Measurements from ENCODE around the gene KMT5B.

The KMT5B gene

GRCh38 chr11:68215524-68216170, 2.6 kb upstream of the KMT5B start:
- DNase-seq = no peak

GRCh38 chr11:68215087-68215445, 2.0 kb upstream of the KMT5B start:
- no peak for DNase-seq

GRCh38 chr11:68214173-68215086, 1.3 kb upstream of the KMT5B start:
- DNase-seq = no peak

- DNase-seq = peak; percentile 78
Observed at GRCh38 chr11:68213555-68214172, 568 bp upstream of the KMT5B start.

- DNase-seq = no peak
Observed at GRCh38 chr11:68212421-68213134, 518 bp downstream of the KMT5B start.

GRCh38 chr11:68211546-68211945, 1.6 kb downstream of the KMT5B start:
- no peak for DNase-seq

- no peak for DNase-seq
Observed at GRCh38 chr11:68206211-68206610, 6.9 kb downstream of the KMT5B start.

- DNase-seq = no peak
Observed at GRCh38 chr11:68204402-68204801, 8.7 kb downstream of the KMT5B start.

- no peak for DNase-seq
Observed at GRCh38 chr11:68202165-68202564, 10.9 kb downstream of the KMT5B start.

GRCh38 chr11:68201492-68201891, 11.6 kb downstream of the KMT5B start:
- DNase-seq = no peak

GRCh38 chr11:68200639-68201038, 12.5 kb downstream of the KMT5B start:
- no peak for DNase-seq

- no peak for DNase-seq
Observed at GRCh38 chr11:68199295-68199987, 13.7 kb downstream of the KMT5B start.

GRCh38 chr11:68196219-68196618, 16.9 kb downstream of the KMT5B start:
- DNase-seq = no peak

GRCh38 chr11:68194675-68195294, 18.3 kb downstream of the KMT5B start:
- DNase-seq = no peak

- no peak for DNase-seq
Observed at GRCh38 chr11:68193018-68193417, 20.1 kb downstream of the KMT5B start.

- no peak for DNase-seq
Observed at GRCh38 chr11:68191661-68192579, 21.2 kb downstream of the KMT5B start.

GRCh38 chr11:68189888-68190287, 23.2 kb downstream of the KMT5B start:
- no peak for DNase-seq

GRCh38 chr11:68189082-68189481, 24.0 kb downstream of the KMT5B start:
- DNase-seq = no peak

- no peak for DNase-seq
Observed at GRCh38 chr11:68186061-68186460, 27.0 kb downstream of the KMT5B start.

- no peak for DNase-seq
Observed at GRCh38 chr11:68181719-68182451, 31.2 kb downstream of the KMT5B start.

All from GOT3 (cell line).